Measurements from ENCODE around the gene TOMM22. TPM values are rescaled to one million over a fixed set of nuclear protein-coding genes. Genes with fewer than 3 reads are reported as not detected.

The TOMM22 gene
- total RNA-seq, 6 experiments from 2014 or later: 23.2 to 36.8 (median 32.4) TPM

DNA sequence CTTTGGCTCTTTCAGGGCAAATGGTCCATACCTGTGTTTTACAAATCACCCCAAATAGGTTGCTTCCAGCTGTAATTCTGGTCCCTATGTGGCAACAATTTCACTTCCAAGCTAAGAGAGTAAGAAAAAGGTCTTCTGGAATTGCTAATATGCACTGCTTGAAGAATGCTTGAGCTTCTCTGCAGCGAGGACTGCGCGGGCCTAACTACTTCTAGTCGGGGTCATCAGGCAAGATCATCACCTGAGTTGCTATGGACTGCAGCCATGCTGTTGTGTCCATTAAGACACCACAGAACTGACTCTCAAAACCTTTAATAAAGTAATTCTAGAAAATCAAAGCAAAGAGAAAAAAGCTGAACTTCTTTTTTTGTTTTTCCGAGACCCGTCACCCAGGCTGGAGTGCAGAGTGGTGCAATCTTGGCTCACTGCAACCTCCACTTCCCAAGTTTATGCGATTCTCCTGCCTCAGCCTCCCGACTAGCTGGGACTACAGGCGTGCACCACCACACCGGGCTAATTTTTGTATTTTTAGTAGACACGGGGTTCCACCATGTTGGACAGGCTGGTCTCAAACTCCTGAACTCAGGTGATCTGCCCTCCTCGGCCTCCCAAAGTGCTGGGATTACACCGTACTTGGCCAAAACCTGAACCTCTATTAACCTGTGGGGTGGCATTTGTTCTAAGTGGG is 16.8 kb downstream of the TOMM22 start:
- ATAC-seq (no peak), DNase-seq (no peak)
- TF ChIP-seq, protein P1, sequence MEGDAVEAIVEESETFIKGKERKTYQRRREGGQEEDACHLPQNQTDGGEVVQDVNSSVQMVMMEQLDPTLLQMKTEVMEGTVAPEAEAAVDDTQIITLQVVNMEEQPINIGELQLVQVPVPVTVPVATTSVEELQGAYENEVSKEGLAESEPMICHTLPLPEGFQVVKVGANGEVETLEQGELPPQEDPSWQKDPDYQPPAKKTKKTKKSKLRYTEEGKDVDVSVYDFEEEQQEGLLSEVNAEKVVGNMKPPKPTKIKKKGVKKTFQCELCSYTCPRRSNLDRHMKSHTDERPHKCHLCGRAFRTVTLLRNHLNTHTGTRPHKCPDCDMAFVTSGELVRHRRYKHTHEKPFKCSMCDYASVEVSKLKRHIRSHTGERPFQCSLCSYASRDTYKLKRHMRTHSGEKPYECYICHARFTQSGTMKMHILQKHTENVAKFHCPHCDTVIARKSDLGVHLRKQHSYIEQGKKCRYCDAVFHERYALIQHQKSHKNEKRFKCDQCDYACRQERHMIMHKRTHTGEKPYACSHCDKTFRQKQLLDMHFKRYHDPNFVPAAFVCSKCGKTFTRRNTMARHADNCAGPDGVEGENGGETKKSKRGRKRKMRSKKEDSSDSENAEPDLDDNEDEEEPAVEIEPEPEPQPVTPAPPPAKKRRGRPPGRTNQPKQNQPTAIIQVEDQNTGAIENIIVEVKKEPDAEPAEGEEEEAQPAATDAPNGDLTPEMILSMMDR (IDR thresholded peaks at IDR 0.05): no peak
- no peak for TF ChIP-seq POLR2A (IDR thresholded peaks at IDR 0.05)
- Histone ChIP-seq H3K27me3 (no peaks in the 10 kb centered on the region), H3K4me1 (peaks cover 0 to 51% (median 9%) of the 10 kb centered on the region in 4 donors), H3K9me3 (no peaks in the 10 kb centered on the region), H3K36me3 (no peaks in the 10 kb centered on the region), H3K27ac (peak overlapping the region in 2 of 3 donors; percentile 43 to 99), H3K4me3 (peak overlapping the region in 1 of 3 donors; percentile 67)
- intact Hi-C loops (cut with DNase I): no loop called here
- WGBS (ENCODE audit: insufficient coverage, low coverage, low lambda C conversion rate, missing lambda C conversion rate): 77% methylated on average over 10 of the region's 13 CpGs

DNA sequence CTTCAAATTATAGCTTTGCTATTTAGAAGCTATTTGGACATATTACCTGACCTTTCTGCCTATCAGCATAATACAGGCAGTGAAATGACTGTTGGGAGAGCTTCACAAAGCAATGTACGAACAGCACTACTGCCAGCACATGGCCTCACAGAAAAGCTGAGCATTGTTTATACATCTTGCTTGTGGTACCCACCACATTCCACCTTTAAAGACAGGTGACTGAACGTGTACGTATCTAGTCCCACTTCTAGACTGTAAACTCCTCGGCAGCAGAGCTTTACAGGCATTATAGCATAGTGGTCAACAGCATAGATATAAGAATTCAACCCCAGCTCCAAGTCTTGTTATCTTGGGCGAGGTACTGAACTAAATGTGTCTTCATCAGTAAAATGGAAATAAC is 17.4 kb downstream of the TOMM22 start:
- no peaks in the 10 kb centered on the region for H3K27me3 ChIP-seq
- peaks cover 0 to 51% (median 9%) of the 10 kb centered on the region in 4 donors for H3K4me1 ChIP-seq
- H3K9me3 ChIP-seq: no peaks in the 10 kb centered on the region
- intact Hi-C loops (cut with DNase I): no loop called here
- no peak for DNase-seq
- ATAC-seq: no peak
- H3K36me3 ChIP-seq: no peaks in the 10 kb centered on the region
- peak overlapping the region; percentile 97 to 99 (median 98) for H3K27ac ChIP-seq
- peak overlapping the region; percentile 62 to 69 (median 67) for H3K4me3 ChIP-seq
- TF ChIP-seq, protein P1 (IDR thresholded peaks at IDR 0.05): no peak
- no peak for TF ChIP-seq POLR2A (IDR thresholded peaks at IDR 0.05)
- 60% methylated on average over 5 of the region's 5 CpGs for WGBS (ENCODE audit: insufficient coverage, low coverage, low lambda C conversion rate, missing lambda C conversion rate)

DNA sequence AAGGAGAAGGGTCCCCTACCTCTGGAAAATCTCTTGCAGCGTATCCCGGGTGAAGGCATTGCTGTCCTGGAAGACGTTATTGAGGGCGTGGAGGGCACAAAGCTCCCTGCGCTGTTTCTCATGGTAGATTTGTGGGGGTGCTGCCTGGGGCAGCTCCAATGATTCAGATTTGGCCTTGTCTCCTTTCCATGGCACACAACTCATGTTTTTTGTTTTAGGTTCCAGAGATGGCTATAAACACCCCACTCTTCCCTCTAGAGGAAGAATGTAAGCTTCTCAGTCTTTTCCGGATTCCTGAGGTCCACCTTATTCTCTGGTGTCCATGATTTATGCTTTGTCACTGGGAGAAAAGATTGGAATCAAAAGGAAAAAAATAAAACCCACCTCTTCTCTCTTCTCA is 18.0 kb downstream of the TOMM22 start:
- peaks cover 0 to 56% (median 9%) of the 10 kb centered on the region in 4 donors for H3K4me1 ChIP-seq
- DNase-seq: no peak
- peak overlapping the region; percentile 62 to 69 (median 67) for H3K4me3 ChIP-seq
- no peaks in the 10 kb centered on the region for H3K9me3 ChIP-seq
- intact Hi-C loops (cut with DNase I): no loop called here
- ATAC-seq: no peak
- whole genome bisulfite sequencing (ENCODE audit: insufficient coverage, low coverage, low lambda C conversion rate, missing lambda C conversion rate): 30% methylated on average over 5 of the region's 6 CpGs
- no peaks in the 10 kb centered on the region for H3K27me3 ChIP-seq
- peak overlapping the region; percentile 97 to 99 (median 98) for H3K27ac ChIP-seq
- H3K36me3 ChIP-seq: no peaks in the 10 kb centered on the region
- TF ChIP-seq, protein P1 (IDR thresholded peaks at IDR 0.05): peak in 1 of 4 donors; percentile 5
- TF ChIP-seq POLR2A (IDR thresholded peaks at IDR 0.05): no peak

DNA sequence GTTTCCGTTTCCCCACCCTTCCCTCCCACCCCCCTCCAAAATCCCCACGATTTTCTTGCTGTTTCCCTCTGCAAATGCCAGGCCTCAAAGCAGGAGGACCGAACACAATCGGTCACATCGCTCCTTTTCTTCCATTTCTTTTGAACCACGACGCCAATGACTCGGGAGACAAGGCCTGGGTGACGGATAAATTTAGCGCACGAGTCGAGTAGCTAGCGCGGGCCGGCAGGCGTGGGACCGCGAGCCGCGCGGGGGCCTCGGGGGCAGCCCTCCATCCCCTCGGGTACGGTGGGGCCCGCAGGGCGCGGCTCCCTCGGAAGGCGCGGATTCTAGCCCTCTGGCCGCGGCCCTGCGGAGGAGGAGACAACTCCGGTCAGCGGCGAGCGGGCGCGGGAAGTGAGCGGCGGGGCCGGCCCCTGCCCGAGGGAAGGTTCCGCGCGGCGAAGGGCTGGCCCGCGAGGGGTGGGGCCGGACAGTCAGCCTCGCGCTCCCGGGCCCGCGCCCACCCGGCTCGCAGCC is 18.6 kb downstream of the TOMM22 start:
- Histone ChIP-seq H3K9me3 (no peaks in the 10 kb centered on the region), H3K4me1 (peaks cover 0 to 59% (median 9%) of the 10 kb centered on the region in 4 donors), H3K27ac (peak overlapping the region; percentile 97 to 99 (median 98)), H3K4me3 (peak overlapping the region; percentile 62 to 69 (median 67)), H3K36me3 (no peaks in the 10 kb centered on the region), H3K27me3 (no peaks in the 10 kb centered on the region)
- DNase-seq: peak; percentile 85 to 88 (median 85)
- TF ChIP-seq POLR2A (IDR thresholded peaks at IDR 0.05): no peak
- TF ChIP-seq, protein P1 (IDR thresholded peaks at IDR 0.05): no peak
- intact Hi-C loops (cut with DNase I): no loop called here
- ATAC-seq: peak; percentile 24 to 63 (median 52)
- WGBS (ENCODE audit: insufficient coverage, low coverage, low lambda C conversion rate, missing lambda C conversion rate): 0% methylated on average over 28 of the region's 57 CpGs
